LNCaP clone FGC (cell line): Measurements from ENCODE around the gene ZNF3.

Experiments used
- DNase-seq: peaks from one replicate; pipeline ENCODE4 v3.0.0-alpha.2; 2011; ENCODE audit warnings: low read depth
- H3K4me3 ChIP-seq: 2 replicates; pipeline ENCODE4 v1.5.1; 2011; ENCODE audit warnings: mild to moderate bottlenecking, low read depth, low read length, control low read depth
- CTCF ChIP-seq: IDR thresholded peaks from 2 replicates; pipeline ENCODE4 v1.5.1; 2012; ENCODE audit warnings: mild to moderate bottlenecking; ENCODE audit not compliant: control insufficient read depth, insufficient read depth; ENCODE audit errors: extremely low read depth

Gene ZNF3

GRCh38 chr7:100088095-100088620 lies 6.6 kb upstream of the ZNF3 start:
- no peak for TF ChIP-seq CTCF
- peak overlapping the region; percentile 63 for H3K4me3 ChIP-seq
- DNase-seq, result no peak

GRCh38 chr7:100087055-100087750 lies 5.7 kb upstream of the ZNF3 start:
- H3K4me3 ChIP-seq, result no peak overlapping the region
- TF ChIP-seq CTCF, result no peak

GRCh38 chr7:100085515-100085914 lies 4.0 kb upstream of the ZNF3 start:
- H3K4me3 ChIP-seq, result no peak overlapping the region
- no peak for TF ChIP-seq CTCF
- no peak for DNase-seq

More at GRCh38 chr7:100087055-100087750, 5.7 kb upstream of the ZNF3 start:
- no peak for DNase-seq

- no peak for DNase-seq
- H3K4me3 ChIP-seq, result no peak overlapping the region
- TF ChIP-seq CTCF, result no peak
Observed at GRCh38 chr7:100082978-100083377, 1.5 kb upstream of the ZNF3 start.

- peak overlapping the region; percentile 86 for H3K4me3 ChIP-seq
- TF ChIP-seq CTCF, result no peak
- DNase-seq, result peak; percentile 58
Observed at GRCh38 chr7:100080907-100081534, 502 bp downstream of the ZNF3 start.

- TF ChIP-seq CTCF, result no peak
- no peak for DNase-seq
- no peak overlapping the region for H3K4me3 ChIP-seq
Observed at GRCh38 chr7:100079024-100079560, 2.4 kb downstream of the ZNF3 start.
